NCI-H1092 (cell line): ENCODE data around the gene SULT1C2.

Source experiments
- DNase-seq: peaks from one replicate; lab custom pipeline; 2025; lab: John Stamatoyannopoulos, UW

Gene SULT1C2

DNA sequence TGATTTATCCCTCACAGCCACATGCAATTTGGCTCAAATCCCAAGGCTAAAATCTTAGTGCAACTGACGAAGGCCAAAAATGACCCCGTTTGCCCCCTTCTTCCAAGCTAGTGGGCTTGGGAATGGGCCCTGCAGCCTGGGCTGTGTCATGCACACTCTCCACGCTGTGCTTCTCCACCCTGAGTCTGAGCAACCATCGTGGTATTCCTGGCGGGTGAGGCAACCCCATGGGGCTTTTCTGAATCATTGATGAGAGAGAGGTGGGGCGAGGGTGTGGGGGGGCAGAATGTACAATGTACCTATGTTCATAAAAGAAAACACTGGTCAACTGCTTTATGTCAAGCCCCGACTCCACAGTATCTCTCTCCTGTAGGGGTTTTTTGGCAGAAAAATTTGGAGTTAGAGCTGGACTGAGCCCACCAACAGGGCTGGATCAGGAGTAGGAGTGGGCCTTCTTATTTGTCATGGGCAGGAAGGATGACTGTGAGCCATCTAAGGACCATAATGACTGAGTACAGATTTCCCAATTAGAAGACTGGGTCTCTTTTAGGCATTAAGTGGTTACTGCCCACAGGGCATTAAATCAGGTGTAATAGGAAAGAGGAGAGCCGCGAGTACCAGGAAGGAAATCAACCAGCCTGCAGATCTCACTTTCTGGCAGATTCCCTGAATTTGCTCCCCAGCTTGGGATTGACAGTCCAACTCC, 8.9 kb downstream of the SULT1C2 start:
- no peak for DNase-seq

DNA sequence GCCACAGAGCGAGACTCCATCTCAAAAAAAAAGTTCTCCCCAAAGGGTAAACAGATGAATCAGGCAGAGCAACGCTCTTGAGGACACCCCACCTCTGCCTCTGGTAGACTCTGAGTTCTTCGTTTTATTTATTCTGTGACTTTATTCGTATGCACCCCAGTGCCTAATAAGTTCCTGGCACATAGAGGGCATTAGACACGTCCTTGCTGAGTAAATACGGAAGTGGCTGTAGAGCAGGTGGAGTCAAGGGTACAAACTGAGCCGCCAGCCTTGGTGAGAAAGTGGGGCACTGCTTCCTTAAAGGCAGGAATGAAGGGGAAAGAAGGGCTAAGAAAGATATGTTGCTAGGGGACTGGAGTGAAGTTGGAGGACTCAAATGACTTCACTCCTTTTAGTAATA, 12.9 kb downstream of the SULT1C2 start:
- no peak for DNase-seq

DNA sequence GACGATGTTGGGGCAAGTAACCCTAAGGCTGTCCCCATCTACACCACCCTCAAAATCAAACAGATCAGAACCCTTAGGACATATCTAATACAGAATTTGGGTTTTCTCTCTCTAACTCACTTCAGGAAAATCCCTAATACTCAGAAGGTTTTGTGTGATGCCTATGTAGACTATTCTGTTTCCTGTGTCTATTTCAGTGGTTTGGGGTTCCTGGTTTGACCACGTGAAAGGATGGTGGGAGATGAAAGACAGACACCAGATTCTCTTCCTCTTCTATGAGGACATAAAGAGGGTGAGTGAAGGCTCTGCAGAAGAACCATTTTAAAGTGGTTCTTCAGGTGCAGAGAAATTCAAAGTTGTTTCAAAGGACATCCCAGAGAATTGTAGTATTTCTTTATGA, 16.3 kb downstream of the SULT1C2 start:
- no peak for DNase-seq

DNA sequence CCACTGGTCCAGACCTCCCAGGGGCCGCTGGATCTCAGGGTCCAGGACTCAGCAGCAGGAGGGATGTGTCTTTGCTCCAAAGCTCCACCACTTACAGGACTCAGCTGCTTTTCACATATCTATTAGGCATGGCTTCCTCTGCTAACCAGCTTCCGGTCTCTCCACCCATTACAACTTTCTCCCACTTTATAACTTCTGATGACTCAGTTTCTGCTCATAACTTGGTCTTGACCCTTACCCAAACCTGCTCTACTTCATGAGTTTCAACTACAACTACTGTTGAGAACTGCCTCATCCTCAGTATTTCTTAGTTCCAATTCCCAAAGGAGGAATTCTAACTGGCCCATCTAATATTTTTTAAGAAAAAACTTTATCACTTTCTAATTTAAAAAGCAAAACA, 17.2 kb downstream of the SULT1C2 start:
- no peak for DNase-seq

DNA sequence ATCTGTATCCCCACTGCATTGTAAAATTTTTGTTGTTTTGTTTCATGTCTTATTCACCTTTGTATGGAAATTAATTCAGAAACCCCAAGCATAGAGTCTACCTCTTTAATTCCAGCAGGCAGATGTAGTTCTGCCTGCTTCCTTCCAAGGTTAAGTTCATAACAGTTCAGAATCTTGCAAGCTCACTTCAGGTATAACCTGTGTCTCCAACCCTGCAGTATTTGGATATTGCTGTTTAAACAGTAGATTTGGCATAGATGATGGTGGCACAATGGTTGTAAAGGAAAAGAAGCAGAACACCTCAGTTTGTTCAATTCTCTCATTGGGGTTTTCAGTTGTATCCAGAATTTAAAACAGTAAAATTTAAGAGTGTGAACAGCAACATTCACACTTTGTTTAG, 21.2 kb downstream of the SULT1C2 start:
- DNase-seq, result no peak

DNA sequence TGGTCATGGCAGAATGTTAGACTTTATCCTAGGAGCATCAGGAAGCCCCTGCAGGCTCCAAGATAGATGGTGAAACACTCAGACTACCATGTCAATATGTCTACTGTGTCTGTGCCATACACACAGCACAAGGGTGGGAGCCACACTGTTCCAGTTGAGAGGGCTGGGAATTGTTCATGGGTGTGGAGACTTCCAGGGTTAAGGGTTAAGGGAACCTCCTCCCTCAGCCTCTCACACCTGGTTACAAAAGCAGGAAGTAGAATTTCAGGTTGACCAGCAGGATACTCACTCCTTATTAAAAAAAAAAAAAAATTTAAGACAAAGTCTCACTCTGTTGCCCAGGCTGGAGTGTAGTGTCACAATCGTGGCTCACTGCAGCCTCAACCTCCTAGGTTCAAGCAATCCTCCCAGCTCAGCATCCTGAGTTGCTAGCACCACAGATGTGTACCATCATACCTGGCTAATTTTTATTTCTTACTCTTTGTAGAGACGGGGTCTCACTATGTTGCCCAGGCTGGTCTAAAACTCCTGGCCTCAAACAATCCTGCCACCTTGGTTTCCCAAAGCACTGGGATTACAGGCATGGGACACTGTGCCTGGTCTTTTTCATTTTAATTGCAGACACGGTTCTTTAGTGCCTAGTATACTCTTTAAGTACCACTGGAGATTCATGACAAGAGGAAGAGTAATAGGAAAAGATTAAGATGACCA, 26.0 kb downstream of the SULT1C2 start:
- DNase-seq, result no peak

DNA sequence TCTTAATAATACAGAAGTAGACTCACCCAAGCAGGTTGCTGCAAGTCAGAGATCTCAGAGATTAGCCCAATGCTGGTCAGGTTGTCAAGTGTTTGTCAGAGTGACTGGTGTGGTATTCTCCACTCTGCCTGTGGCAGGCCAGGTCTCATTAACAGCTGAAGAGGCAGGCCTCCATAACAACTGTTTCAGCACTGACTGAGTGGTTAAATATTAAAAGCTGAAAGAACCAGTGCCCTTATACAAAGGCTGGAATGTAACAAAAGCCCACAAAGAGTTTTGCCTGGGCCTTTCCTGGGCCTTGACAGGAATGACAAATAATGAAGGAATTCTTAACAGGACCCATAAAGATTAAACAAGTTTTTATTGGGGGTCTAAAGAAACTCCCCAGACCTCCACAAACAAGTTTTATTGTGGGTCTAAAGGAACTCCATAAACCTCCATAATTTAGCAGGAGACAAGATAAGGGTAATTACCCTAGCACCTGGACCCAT, 26.8 kb downstream of the SULT1C2 start:
- no peak for DNase-seq

DNA sequence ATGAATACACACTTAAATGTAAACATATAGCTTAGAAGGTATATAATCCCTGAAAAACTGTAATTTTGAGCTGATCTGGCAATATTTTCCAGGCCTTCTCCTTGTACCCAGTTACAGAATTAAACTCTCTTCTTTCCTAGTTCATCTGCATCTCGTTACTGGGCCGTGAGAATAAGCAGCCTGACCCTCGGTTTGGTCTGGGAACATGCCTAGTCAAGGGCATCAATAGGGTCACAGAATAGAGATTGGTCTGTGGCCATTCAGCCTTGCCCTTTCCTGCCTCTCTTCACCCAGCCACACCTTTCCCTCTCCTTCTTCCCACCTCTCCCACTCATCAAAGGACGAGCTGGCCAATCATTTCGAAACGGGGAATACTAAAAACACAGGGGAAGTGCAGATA, 27.3 kb downstream of the SULT1C2 start:
- DNase-seq, result no peak

DNA sequence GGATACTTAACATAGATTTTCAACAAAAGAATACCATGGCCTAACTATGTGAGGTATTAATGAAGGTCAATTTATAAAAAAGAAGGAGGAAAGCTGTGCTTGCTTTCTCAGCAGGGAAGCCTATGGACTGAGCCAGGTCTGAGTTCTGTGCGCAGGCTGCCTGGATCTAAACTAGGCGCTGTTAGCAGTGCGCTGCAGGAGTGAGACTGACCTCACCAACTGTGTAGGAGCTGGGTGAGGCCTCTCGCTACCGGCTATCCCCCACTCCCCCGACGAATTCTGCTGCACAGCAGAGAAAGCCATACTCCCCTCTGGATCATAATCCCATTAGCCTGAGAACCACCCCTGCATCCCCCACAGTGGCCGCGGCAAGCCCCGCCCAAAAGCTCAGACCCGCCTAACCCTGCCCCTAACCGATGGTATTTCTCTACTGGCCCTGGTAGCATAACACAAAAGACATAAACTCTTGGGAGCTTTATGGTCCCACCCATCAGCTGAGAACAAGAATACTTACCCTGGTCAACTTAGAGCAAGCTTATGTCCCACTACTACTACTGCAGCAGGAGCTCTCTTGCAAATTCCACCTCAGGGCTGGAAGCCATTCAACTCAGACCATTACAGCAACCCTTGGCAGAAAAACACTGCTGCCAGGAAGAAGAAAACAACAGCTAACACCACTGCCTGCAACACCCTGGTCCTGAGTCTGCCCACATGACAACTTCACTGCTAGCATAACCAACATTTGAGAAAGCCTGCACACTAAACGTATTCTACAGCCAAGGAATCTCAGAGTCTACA, 28.0 kb downstream of the SULT1C2 start:
- no peak for DNase-seq

DNA sequence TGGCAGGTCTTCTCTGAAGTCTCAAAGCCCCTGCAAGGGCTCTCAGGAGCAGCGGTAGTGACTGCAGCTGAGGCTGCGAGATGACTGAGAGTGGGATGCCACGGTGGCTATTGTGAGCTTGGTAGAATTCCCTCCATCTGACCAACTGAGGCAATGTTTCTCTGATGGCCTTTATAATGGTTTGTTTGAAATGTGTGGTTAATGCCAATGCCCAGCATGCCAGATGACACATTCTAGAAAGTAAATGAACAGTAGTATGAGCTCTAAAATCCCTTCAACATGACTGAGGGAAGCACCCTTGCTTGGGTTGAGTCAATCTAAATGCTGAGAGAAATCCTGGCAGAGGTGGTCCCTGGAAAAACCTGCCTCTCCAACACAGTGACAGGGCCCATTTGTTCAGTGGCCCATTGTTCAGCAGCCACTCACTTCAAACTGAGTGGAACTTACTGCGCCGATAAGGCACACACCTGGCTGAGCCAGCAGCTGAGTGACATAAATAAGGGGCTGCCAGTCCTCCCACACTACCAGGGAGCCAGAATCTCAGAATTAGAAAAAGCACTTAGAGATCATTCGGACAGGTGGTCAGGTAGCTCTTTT, 31.7 kb downstream of the SULT1C2 start:
- no peak for DNase-seq

DNA sequence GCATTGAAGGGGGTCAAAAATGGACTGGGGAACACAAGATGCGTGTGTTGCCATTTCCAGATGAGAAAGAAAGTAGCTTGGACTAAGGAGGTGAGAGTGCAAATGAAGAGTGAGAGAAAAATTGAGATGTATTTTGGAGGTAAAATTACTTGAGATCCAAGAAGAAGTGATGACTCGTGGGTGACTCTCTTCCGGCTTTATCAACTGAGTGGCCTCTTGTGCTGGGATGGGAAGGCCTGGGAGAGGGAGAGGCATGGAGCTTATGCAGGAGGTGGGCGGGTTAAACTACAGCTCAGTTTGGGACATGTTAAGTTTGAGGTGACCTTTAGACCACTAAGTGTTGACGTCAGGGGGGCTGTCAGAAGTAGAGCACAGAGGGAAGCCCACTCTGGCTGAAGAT, 34.9 kb downstream of the SULT1C2 start:
- no peak for DNase-seq

DNA sequence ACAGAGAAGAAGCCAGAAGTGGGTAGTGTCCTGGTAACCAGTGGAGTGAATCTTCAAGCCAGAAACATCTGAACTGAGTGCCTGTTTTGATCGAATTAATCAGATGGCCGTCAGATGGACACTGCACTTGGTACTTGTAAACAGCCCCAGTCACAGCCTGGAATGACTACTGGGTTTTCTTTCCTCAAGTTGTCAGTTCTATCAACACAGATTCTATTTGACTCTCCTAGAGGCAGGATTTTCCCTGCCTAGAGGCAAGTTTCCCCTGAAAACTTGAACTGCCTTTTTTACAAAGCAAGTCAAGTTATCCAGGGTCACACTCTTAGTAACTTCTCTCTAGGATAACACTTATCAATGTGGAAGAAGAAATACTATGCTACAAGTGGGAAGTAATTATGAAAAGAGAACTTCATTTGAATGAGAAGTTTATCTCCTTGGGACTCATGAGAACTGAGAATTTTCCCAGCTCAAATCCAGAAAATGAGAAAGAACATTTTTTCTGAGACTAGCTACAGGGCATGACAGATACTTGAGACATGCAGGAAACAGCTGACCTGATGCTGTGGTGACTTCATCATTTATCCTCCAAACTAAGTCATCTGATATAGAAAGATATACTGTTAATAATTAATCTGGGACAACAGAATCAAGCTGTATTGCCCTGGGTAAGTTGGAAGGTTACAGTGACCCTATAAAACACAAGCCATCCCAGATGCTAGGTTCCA, 36.0 kb downstream of the SULT1C2 start:
- DNase-seq, result no peak

DNA sequence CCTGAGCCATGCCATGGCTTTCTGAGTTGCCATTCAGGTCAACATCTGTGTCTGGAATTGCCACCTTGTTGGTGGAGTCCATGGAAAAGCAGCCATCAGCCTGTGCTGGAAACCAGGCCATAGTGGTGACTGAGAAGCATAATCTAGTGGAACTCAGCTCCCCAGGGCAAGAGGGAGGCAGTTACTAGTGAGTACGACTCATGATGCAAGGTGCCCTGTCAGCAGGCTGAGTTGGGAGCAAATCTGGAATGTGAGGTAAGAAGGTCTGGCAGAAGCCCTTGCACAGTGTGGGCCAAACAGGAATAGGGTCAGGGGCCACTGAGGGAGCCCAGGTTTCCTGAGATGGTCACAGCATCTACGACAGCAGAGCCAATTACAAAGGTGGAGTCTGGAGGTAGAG, 37.1 kb downstream of the SULT1C2 start:
- no peak for DNase-seq

DNA sequence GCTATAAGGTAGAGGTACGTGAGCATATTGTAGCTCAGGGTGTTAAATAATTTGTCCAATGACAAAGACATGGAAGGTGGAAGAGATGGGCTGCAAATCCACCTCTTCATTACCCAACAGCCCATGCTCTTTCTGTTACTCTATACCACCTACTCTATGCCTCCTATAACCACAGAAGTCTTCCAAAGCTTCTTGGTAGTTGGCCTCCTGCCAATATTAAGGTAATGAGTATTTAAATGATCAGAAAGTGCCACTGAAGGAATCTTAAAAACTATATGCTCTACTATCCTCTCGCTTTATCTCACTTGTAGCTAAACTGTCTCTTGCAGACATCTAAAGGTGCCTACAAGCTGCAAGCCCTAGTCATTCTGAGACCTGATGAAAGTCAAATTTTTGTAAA, 41.1 kb downstream of the SULT1C2 start:
- DNase-seq, result no peak

DNA sequence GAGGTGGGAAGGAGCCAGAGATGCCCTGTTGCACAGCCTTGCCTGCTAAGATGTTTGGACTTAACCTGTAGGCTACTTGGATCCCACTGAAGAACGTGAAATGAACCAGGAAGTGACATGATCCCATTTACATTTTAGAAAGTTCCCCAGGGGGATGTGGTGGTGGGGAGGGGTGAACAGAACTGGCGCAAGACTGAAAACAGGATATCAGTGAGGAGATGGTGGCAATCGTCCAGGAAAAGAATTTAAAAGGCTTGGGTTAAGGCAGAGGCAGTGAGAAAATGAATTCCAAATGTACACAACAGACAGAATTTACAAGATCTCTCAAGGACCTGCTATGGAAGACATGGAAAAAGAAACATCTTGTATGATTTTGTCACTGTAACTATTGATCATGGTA, 42.3 kb downstream of the SULT1C2 start:
- no peak for DNase-seq

DNA sequence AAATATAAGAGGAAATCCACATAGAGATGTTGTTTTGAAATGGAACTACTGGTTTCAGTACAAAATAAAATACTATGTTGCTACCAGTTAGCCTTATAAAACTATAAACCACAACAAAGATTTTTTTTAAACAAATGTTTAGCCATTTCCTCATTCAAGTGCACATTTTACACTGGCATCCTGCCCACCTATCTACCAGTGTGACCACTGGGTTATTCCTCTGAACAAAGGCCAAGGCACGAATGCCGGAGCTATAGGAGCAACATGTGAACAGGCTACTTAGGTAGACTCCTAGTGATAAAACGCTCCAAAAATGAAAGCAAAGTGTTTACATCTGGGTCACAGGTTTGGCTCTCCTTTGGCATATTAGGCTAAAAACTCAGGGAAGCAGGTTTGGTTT, 57.3 kb downstream of the SULT1C2 start:
- no peak for DNase-seq

DNA sequence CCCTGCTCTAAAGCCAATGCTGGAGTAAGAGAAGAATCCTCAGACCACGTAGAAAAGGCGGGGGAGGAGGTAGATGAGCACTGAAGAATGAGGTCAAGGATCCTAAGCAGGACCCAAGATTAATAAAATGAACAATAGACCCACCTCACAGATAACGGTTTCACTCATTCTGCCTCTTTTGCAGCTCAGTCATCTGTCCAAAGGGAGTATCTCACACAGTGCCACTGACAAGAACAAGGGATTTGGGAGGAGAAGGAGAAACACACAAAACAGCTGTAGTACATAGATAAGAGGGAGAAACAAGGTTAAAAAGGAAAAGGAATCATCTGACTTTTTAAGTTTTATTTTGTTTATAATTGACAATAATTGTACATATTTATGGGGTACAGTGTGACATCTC, 58.1 kb downstream of the SULT1C2 start:
- DNase-seq, result no peak

DNA sequence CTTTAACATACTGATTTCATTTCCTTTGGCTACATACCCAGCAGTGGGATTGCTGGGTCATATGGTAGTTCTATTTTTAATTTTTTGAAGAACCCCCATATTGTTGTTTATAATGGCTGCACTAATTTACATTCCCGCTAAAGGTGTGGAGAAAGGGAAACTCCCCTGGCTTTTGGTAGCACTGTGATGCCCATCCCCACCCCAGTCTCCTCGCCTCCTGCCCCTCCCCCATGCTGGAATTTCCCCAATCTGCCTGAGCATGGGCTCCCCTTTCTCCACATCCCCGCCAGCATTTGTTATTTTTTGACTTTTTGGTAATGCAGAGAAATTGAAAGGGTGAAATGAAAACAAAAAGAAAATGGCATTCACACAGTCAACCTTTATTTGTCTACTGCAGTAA, 59.1 kb downstream of the SULT1C2 start:
- no peak for DNase-seq

DNA sequence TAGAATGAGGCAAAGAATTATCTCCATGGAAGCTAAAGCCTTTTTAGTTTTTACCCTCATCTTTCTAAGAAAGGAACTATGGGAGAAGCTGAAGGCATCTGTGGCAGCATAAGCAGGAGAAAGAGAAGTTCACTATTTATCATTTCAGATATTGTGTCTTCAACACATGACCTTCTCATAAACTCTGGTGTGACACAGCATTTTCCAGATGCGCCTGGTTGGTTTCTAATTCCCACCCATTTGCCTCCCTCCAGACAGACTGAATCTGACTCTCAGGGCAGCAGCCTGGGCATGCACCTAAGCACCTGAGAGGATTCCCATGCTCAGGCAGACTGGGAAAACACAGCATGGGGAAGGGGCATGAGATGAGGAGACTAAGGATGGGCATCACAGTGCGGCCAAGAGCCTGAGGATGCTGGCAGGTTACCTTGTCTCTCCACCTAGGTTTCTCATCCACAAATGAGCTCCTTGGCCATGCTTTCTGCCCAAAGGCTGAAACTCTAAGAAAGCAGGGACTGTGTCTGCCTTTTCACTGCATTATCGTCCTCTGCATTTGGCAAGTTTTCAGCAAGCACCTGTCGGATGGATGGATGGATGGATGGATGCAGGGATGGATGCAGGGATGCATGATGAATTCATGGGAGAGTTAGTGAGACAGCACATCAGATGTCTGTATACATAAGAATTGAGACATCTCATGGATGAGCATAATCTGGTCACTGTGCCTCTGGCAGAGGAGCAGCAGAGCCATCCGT, 60.3 kb downstream of the SULT1C2 start:
- no peak for DNase-seq

DNA sequence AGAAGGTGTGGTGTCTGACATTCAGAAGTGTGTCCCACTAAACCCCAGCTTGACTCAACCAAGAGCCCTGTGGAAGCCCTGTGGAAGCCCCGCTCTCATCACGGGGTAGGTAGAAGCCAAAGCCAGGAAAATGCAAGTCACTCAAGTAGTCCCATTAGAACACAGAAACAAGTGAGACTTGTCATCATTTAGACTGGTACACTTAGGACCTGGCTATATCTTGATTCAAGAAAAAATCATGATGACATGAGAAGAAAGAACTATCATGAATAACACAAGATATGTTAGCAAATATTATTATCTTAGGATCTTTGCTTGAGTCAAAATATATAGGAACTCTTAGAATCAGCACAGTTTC, 60.9 kb downstream of the SULT1C2 start:
- DNase-seq, result no peak

DNA sequence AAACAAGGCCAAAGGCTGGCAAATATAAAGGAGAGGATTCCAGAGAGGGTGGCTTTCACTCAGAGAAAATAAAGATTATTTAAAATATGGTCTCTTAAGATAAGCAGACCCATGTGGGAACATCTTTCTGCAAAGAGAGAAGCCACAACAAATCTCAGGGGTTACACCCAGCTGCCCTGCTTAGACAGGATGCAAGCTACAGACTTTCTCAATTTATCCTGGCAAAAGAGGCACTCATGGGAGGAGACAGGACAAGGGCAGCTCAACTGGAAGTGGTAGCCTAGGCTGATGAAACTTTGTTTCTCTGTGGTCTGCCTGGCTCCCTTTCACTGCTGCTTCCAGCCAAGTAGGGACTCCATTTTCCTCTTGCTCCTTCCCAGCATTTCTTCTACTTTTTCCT, 63.2 kb downstream of the SULT1C2 start:
- DNase-seq, result no peak
